GM21576 (cell line): ENCODE results near the gene NKX1-1.
"Not testable (repeated sequence)": the region's sequence is repeated elsewhere in the genome, so short reads cannot be mapped to it uniquely, and the experiment has no call there.

Experiments used
- ATAC-seq: cut with Tn5 transposase; IDR thresholded peaks from one replicate; pipeline ENCODE4 v1.9.1; 2021; ENCODE audit warnings: mild to moderate bottlenecking, moderate library complexity; ENCODE audit not compliant: unreplicated experiment

NKX1-1 gene

DNA sequence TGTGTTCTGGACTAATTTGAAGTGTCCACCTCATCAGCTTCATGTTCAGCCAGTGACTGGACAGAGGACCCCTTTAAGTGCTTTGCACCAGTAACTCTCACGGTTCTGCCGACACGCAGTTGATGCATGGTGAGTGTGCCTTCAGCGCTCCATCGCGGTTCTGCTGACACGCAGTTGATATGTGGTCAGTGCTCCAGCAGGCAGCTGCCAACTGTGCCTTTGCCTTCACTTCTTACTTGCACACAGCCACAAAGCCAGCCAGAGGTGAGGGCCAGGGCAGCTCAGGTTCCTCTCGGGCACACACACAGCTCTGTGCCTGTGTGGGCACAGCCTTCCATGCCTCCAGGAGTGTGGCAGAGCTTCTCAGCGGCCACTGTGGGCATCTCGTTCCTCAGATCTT lies 12.4 kb downstream of the NKX1-1 start:
- ATAC-seq = no peak

DNA sequence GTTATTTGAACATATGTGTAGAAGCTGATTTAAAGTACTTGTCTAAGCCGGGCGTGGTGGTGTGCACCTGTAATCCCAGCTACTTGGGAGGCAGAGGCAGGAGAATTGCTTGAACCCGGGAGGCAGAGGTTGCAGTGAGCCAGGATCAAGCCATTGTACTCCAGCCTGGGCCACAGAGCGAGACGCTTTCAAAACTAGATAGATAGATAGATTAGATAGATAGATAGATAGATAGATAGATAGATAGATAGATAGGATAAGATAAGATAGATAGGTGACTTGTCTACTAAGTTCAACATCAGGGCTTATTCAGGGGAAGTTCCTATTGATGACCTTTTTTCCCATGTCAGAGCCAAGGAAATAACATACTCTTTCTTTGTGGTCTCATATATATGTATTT lies 12.9 kb downstream of the NKX1-1 start:
- not testable (repeated sequence) for ATAC-seq

DNA sequence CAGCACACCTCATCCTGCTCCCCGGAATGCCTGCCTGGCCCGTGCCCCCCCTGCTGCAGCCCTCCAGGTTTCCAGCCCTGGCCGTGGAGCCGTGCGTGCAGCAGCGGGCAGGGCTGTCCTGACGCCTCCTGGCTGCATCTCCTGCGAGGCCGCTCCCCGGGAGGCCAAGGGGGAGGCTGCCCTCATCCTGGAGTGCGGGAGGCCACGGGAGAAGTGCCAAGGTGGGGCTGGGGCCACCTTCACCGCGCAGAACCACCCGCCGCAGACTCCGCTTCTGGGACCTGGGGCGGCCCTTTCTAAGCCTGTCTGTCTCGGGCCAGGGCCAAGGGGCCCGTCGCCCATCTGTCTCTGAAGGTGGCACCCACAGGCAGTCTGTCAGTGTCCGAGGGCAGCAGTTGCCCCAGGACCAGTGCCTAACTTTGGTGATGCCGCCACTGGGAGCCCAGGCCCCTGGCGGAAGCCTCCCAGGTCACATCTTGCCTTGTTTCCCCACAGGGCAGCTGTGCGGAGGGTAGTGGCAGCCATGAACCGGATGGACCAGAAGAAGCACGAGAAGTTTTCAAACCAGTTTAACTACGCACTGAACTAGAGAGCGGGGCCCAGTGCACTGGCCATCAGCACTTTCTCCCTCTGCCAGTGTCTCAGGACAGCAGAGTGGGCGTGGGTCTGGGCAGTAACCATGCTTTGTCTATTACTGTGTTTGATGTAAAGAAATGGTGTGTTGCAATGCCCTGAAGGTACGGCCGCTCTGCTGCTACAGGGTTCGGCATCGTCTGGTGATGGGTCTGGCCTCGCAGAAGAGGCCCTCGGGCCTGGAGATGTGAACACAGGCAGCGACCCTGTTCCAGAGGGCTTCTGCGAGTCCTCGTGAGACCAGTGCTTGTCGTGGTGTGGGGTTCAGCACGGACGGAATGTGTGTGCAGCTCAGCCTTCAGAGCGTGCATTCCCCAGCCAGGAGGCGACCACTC lies 20.6 kb downstream of the NKX1-1 start:
- ATAC-seq = no peak

DNA sequence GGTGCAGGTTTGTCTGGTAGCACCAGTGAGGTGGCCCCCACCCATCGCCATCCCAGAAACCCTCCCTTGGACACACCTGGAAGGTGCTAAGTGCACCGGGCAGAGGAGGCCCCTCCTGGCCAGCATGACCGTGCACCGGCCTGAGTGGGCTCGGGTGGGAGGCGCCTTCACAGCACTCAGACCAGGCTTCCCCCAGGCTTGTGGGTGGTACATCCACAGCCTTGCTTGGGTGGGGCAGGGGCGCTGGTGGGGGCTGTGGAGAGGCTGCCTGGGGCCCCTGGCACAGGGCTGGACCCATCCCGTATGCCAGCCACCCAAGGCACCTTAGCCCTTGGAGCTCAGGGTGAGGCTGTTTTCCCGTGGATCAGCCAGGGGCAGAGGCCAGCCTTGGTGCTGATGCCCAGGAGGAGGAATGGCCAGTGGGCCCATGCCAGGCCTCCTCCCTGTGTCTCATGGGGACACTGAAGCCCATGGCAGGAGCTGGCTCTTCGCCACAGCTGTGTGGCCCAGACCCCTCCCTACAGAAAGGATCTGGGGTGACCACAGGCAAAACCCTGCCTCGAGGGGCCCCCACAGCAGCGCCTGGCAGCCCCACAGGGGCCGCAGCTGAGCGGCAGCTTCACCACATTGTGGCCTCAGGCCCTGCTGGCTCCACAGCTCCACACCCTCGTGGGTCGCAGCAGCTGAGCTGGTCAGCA lies 21.4 kb downstream of the NKX1-1 start:
- ATAC-seq = no peak

DNA sequence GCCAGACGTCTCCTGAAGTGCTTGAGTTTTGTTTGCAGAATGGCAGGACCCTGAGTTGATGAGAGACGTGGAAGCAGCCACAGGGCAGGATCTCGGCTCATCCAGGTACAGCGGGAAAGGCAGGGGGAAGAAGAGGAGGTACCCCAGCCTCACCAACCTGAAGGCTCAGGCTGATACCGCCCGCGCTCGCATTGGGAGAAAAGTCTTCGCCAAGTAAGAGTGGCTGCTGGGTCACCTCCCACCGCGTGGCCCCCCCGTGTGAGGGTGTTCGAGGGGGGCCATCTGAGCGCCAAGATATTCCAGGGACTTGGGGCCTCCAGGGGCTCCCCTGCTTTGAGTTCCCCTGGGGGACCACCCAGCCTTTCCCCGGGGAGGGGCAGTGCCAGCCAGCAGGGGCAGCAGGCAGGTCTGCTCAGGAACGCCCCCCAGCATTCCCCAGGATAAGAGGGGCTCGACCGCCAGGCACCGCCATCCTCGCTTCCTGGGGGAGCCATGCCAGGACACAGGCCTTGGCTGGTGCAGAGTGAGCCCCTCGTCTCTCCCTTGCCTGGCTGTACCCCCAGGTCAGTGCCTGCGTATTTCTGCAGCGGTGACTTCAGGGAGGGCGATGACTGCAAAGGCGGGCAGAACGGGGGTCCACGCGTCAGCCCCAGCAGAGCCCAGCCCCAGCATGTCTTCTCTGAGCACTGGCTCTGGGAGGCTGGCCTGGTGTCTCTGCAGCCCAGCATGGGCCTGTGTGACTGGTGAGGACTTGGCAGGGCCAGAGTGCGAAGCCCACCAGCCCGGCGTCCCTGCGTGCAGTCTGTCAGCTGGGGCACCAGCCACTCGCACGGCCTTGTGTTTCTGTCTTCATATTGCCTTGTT lies 22.3 kb downstream of the NKX1-1 start:
- no peak for ATAC-seq

DNA sequence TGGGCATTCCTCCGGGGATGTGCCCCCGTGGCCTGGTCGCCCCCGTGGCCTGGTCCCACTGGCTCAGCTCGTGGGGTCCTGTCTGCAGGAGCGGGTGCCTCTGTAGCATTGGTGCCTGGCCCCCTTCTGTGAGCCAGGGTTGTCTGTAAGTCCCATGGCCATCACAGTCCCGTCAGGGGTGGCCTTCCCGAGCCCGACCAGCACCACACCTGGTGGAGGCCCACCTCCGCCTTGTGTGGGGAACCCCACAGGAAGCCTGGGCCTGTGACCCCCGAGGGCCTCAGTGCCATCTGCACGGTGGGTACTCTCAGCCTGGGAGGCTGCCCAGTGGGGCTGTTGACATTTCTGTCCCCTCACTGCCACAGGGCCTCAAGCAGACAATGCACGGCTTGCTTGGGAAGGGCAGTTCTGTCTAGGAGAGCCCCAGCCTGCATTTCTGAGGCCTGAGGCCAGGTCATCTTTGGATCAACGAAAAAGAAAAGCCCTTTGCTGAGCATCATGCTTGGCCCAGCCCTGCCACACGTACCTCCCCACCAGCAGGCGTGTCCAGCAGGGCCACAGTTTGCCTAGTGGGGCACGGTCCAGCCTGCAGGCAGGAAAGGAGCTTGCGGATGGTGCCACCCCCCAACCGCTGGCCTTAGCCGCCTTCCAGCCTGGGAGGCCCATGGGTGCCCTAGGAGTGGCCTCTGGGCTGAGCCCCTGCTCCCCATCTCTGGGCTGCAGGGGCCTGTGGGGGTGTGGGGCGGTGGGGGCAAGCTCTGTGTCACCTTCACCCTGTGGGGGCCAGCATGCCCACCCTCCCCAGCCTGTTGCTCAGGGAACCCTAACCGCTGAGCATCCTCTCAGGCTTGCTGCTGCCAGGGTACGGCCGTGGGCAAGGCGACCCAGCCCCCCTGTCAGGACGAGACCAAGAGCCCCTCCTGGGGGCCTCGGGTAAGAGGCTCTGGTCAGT lies 23.2 kb downstream of the NKX1-1 start:
- no peak for ATAC-seq

DNA sequence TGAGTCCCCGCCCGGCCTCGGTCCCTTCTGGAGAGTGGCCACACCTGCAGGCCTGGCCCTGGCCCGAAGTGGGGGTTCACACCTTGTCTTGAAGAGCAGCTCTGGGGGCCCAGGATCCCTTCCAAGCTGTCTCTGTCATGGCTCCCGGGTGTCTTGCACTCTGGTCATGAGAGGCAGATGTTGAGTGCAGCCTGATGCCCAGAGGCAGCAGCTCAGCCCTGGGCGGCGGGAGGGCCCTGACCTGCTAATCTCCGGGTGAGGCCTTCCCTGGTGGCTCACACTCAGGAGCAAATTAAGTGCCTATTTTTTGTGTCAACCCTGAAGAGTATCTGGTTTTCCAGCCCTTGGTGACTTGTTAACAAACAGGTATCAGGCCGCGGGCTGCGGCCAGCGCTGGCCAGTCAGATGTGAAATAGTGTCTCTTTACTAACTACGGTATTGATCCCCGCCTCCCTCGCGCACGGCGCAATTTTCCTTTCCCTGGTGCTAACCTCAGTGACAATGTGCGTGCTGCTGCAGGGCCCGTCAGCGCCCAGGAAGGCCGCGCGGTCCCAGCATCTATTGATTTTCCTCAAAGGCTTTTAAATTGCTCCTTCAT lies 24.2 kb downstream of the NKX1-1 start:
- ATAC-seq = no peak

DNA sequence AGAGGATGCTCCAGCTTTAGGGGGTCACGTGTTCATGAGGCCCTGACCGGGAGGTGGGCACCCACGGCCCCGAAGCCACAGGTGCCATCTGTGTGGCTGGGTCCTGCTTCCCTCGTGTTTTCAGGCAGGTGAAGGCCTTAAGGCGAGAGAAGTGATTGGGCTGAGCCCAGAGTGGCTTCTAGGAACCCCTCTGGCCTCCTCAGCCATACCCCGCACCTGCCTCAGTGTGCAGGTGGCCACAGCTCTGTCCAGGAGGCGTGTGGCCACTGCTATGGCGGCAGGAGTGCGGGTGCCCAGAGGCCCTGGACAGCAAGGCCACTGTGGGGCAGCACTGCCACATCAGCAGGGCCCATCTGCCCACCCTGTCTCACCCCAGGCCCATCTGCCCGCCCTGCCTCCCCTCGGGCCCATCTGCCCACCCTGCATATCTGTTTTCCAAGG lies 25.0 kb downstream of the NKX1-1 start:
- no peak for ATAC-seq

DNA sequence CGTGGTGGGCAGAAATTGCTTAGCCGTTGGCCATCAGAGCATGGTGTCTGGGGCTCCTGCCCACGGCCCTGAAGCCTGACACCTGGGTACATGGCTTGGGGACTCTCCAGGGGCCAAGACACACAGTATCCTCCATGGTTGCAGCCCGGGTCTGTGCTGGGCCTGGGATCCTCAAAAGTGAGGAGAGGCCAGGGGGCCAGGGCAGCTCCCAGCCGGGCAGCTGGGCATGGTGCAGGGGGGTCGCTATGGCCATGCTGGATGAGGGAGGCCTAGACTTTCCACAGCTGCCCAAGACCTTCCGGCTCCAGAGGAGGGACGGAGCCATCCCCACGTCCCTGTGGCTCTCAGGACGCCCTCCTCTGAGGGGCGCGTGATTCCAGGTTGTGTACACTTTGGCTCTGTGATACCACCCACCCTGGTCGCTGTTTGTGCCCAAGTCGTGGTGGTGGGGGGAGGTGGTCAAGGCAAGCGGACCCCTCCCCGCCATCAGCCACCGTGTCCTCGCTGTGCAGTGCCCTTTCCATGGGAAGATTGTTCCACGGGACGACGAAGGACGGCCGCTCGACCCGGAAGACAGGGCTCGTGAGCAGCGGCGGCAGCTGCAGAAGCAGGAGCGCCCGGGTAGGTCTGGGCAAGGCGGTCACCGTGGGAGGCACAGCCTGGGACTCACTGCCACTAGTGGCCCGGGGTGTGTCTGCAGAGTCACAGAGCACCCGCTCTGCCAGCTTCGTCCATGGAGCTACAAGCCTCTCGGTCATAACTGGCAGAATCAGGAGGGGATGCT lies 25.7 kb downstream of the NKX1-1 start:
- ATAC-seq = no peak

DNA sequence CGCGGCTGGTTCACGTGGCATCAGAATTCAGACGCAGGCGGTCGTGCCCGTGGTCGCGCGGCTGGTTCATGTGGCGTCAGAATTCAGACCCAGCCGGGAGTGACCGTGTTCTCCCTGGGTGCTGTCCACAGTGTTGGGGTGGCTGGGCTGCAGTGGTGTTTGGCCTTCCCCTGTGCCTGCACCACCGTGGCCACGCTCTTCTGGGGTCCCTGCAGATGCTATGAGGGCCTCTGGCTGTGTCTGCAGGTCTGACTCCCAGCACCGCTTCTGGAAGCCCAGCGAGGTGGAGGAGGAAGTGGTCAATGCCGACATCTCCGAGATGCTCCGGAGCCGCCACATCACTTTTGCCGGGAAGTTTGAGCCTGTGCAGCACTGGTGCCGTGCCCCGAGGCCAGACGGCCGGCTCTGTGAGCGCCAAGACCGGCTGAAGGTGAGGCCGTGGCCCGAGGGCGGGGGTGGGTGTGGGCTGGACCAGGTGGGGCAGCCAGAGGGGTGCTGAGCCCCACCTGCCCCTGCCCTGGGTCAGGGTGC lies 26.4 kb downstream of the NKX1-1 start:
- no peak for ATAC-seq

DNA sequence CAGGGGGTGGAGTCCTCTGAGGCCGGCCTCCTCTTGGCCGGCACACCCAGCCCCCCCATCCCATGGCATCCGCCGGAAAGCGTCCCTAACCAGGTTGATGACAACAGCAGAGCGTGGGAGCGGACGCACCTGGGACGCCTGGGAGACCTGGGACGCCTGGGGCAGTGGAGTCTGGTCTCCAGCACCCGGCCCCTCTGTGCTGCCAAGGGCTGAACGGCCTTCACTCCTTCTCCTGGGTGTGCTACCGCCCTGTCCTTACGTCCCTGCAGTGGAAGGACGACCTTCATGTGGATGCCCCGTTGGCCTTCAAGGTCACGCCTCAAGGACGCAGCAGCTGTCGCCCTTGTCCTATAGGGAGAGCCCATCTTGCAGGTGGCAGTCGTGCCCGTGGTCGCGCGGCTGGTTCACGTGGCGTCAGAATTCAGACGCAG lies 26.9 kb downstream of the NKX1-1 start:
- ATAC-seq = no peak

DNA sequence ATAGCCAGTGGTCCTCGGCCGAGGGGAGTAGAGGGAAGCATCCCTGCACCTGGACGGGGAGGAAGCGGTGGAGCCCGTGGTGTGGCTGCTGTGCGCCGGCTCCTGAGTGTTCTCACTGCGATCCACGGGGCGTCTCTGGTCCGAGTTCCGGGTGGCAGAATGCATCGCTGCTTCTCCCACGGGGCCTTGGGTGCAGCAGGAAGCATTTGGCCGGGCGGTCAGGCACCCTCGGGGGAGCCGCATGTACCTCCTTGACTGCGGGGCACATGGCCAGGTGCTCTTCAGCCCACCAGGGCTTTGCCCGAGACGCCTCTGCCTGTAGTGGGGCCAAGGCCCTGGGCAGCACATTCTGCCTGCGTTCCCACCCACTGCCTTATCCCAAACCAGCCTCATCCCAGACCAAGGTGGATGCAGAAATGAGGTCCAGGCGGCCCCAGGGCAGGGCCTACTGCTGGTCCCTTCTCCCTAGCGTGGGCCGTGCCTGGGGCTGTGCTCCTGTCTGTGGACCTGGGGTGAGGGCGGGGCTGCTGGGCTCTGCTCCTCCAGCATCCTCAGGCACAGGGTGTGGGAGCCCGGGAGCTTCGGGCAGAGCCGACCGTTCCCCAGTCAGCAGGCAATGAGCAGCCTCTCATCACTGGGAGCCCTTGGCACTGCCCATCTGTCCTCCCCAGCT lies 27.5 kb downstream of the NKX1-1 start:
- ATAC-seq = no peak

DNA sequence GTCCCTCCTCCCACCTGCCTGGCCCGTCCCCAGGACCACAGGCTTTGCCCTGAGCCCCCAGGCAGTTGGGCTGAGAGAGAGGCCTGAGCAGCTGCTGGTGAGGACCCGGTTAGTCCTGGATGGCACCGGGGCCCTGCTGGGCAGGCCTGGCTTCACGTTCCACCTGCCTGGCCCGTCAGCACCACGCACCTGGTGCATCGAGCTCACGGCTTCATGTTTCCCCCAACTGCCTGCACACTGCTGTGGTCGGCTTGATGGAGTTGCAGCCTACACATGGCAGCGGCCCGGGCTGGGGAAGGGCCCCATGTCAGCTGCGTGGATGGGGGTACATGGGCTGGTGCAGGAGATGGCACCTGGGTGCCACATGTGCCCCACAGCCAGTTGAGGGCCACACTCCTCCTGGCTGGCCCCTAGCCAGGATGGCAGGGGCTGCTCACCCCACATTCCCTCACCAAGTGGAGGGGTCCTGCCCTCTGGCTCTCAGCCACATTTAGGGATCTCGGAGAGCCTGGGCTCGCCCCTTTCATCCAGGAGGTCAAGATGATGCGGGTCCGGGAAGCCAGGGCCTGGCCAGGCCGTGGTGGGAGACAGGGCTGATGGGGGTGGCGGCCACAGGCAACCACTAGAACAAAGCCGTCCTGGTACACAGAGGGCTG lies 28.5 kb downstream of the NKX1-1 start:
- ATAC-seq = no peak

DNA sequence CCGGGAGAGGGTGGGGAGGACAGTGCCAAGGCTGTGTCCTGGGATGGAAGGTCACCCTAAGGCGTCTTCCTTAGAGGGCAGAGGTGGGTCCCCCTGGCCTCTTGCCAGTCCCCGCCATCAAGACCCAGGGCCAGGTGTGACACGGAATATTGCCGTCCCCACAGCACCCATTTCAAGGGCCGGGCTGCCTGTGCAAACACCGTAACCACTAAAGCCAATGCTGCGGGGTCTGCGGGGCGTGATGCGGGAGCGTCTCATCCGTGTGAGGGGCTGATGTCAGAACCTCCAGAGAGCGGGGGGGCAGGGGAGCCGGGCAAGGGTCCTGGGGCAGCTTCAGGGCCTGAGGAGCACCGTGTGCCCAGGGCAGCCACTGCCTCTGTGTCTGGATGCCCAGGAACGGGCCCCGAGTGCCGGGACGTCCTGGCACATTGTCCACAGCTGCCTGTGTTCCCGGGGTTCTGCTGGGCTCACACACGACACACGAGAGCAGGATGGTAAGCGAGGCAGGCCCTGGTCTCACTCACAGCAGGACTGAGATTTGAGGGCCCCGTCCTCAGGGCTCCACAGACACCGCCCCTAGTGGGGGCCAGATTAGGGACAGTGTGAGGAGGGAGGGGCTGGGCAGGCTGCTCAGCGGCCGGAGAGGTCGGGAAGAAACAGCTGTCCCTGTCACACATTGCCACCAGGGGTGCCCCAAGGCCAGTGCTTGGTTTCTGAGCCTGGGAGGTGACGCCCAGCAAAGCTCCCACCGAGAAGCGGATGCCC lies 29.2 kb downstream of the NKX1-1 start:
- ATAC-seq = no peak

DNA sequence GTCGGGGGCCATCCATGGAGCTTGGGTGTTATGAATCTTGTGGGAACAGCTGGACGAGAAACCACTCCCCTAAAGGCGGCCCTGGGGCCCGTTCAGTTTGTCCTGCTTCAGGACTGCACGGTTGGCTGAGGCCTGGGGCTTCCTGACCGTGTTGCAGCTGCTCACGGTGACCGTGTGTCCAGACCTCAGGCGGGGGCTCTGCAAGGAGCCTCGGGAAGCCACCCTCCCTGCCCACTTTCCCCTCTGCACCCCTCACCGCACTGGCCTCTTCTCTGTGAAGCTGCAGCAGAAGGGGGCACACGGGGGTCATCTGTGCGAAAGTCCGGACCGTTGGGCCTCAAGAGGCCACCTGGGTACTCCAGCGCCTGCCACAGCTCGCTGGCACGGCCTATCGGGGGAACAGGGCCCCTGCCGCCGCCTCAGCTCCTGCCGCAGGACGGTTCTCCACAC lies 29.8 kb downstream of the NKX1-1 start:
- no peak for ATAC-seq

DNA sequence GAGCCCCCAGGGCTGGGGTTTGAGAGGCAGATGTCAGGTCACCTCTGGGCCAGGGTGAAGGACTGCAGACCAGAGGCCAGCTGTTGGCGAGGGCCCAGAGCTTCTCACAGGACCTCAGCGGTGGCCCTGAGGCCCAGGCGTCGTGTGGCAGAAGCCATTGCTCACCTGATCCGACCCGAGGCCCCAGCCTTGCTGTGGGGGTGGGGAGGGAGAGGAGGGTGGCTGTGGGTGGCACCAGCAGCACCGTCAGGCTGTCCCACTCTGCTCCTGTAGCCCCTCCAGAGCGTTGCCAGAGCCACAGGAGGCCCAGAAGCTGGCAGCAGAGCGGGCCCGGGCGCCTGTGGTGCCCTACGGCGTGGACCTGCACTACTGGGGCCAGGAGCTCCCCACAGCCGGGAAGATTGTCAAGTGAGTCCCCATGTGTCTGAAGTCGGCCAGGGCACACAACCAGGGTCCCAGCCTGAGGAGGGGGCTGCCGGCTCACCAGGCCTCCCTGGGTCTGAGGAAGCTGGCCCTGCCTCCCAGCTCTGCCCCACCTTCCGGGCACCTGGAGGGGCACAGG lies 30.4 kb downstream of the NKX1-1 start:
- no peak for ATAC-seq
